SKM-1 (cell line): ENCODE measurements around the gene NINJ1.

Source experiments
- DNase-seq: peaks from one replicate; lab custom pipeline; 2025; ENCODE audit not compliant: unreplicated experiment; lab: John Stamatoyannopoulos, UW

The NINJ1 gene

DNA sequence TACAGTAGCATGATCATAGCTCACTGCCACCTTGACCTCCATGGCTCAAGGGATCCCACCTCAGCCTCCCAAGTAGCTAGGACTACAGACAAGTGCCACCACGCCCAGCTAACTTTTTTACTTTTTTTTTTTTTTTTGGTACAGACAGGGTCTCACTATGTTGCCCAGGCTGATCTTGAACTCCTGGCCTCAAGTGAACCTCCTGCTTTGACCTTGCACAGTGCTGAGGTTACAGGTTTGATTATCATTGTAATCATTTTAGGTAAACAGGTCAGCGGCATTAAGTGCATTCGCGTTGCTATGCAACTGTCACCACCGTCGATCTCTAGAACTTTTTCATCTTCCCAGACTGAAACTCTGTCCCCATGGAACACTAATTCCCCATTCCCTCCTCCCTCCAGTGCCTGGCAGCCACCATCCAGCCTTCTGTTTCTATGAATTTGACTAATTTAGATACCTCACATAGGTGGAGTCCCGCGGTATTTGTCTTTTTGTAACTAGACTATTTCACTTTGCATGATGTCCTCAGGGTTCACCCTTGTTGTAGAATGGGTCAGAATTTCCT, 43.9 kb downstream of the NINJ1 start:
- DNase-seq = no peak

DNA sequence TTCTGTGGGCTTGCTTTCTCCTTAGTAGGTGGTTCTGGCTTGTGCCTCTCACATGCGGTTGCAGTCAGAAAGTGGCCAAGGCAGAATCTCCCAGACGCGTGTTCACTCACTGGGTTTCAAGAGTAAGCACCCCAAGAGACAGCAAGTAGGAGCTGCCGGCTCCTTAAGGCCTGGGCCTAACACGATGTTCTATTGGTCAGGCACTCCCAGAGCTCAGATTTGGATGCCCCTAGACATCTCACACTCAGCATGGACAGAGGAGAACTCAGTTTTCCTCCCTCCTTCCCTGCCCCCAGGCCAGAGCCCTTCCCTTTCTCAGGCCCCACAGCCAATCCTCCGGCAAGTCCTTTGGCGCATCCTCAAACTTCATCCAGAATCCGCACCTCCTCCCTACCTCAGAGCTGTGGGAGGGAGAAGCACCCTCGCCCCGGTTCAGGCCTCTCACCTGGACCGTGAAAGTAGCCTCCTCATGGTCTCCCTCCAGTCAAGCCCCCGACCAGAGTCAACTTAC, 44.5 kb downstream of the NINJ1 start:
- no peak for DNase-seq

DNA sequence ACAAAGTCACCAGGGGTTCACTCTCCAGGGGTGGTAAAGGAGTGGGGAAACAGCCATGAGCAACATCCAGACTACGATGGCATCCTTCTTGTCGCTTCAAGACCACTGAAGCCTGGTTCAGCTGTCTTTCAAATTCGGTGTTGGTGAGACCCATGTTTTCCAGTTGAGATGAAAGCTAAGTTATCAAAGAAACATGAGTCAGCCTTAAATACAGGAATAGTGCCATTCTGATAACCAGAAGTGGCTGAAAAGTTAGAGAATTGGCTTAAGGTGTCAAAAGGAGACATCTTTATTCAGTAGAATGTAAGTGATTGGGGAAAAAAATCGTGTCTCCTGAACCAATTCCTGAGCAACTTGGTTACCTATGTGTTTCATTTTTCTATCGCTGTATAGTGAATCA, 45.0 kb downstream of the NINJ1 start:
- no peak for DNase-seq

DNA sequence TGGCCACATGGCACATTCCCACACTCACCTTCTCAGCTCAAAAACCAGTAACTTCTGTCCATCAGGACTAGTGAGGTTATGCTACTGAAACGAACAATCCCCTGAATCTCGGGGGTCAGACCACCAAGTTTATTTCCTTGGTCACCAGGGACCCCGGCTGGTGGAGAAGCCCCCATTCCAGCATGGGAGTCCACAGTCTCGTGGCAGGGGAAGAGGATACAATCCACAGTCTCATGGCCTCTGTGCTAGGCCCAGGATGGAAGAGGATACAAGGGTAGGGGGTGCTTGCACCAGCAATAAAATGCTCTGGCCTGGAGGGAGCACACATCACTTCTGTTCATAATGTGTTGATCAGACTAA, 45.4 kb downstream of the NINJ1 start:
- no peak for DNase-seq

DNA sequence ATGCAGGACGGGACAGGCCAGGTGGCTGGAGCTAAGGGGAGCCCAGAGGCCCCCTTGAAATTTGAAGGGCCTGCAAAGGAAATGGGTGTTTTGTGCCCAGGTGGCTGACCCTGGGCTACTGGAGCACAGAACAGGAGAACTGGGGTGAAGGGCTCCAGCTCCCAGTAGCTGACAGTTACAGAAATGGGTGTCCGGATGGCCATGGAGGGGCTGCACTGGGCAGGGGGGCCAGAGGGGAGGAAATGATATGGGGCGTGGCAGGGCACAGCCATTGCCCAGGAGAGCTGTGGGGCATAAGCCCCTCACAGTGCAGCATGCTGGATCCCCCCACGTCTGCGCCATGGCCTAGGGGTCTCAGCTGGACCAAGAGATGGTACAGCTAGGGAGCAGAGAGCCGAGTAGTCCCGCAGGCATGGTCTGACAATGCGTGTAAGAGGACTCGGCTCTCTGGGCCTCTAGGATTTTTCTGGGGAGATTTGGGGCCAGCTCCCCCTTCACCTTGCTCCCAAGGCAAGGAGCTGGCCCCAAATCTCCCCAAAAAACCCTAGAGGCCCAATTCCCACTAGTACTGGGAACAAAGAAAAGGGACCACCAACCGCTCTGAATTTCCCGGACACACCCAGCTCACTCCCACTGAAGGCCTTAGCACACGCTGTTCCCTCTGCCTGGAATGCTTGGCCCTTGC, 45.9 kb downstream of the NINJ1 start:
- DNase-seq = no peak

DNA sequence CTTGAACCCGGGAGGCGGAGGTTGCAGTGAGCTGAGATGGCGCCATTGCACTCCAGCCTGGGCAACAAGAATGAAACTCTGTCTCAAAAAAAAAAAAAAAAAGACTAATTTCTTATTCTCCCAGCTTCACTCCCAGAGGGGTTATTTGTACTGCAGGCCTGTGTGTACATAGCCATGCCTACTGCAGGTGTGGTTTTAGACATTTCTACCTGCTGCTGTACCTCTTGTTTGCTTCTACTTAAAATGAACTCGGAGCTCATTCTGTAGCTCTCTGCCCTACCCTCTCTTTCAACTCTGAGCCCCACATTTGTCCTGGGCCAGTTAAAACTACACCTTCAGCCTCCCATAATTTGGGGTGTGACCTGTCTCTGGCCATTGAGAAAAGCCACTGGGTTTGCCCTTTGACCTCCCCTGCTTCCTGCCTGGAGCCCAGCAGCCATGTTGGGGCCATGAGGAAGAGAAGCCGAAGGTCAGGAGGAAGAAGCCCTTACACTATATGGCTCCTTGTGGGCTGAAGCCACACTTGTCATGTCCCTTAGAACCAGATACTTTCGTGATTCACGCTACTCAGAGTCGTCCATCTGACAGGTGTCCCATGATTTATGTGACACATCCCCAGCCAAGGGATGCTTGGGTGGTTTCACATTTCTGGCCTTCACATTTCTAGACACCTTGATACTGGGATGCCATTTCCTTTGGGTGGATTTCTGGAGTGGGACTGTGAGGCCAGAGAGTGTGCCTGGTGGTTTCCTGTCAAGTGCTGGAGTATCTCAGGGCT, 47.4 kb downstream of the NINJ1 start:
- no peak for DNase-seq

DNA sequence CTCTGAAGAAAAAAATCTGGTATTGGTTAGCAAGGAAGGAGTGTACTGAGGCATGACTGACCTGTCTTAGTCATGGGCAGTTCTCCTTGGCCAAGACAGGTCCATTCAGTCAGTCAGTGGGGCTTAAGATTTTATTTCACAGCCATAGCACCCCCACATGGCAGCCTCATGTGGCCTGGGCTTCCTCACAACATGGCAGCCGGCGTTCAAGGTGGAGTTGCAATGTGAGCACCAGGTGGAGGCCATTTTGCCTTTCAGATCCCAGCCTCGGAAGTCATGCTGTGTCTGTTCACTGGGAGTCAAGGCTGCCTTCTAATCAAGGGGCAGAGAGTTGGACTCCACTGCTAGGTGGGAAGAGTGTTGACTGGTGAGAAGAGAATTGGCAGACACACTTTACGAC, 48.4 kb downstream of the NINJ1 start:
- DNase-seq = no peak

DNA sequence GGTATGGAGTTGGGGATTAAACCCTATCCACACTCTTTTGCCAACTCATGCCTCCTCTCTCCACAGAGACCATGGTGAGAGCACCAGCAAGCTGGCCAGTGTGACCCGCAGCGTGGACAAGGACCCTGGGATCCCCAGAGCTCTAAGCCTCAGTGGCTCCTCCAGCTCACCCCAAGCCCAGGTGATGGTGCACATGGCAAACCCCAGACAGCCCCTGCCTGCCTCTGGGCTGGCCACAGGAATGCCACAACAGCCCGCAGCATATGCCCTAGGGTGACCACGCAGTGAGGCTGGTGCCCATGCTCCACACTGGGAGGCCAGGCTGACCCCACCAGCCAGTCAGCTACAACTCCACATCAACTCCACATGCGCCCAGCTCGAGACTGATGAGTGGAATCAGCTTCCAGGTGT, 49.6 kb downstream of the NINJ1 start:
- no peak for DNase-seq

DNA sequence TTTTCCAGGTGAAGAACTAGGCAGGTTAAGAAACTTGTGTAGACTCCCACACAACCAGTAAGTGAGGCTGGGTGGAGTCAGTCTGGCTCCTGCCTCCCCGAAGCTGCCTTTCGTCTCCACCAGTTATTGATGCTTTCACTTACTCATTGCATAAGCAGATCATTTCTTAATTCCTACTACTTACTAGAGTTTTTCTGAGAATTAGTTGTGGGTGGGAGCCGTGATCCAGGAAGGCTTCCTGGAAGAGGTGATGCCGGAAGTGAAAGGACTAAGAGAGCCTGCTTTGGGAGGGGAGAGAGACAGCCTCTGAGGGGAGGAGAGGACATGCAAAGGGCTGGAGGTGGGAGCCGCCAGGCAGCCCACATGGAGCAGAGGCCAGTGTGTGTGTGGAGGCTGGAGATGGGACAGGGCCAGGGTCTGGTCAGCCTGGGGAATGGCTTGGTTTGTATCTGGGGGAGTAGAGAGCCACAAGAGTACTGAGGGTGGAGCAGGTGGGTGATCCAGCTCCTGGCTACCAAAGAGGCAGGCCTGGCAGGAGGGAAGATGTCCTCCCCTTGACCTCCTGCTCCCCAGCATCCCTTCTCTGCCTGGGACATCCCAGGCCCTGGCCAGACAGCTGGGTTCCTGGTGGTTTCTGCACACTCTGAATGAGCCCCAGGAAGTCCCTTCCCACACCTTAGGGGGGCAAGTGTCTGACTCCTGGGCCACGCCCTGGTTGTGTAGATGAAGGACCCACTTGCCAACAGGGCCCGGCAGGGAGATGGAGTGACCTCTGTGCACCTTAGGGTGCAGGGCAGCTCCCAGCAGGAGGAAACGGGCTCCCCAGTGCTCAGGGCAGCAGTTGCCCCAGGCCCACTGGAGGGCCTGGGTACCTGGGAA, 50.2 kb downstream of the NINJ1 start:
- DNase-seq = no peak

DNA sequence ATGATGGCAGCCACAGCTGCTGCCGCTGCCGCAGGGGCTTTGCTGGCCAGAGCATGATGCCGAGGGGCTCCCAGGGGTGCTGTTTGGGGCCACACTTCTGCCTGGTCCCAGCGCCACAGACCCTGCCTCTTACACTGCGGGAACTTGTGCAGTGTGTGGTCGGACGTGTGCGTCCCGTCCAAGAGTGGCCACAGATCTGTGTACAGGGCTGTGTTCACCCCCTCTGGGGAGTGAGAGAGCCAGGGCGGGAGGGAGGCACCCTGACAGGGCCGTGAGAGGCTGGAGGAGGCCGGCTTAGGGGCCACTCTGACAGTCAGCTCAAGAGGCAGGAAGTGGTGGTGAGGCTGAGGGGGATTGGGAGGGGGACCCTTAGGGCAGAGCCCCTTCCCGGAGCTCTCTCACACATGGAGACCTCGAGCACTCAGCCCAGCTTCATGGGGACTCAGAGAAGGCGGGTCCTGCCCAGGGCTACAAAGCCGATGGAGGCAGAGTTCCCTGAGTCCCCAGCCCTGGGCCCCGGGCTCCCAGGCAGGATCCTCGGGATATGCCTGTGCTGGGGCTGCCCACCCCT, 51.1 kb downstream of the NINJ1 start:
- no peak for DNase-seq

DNA sequence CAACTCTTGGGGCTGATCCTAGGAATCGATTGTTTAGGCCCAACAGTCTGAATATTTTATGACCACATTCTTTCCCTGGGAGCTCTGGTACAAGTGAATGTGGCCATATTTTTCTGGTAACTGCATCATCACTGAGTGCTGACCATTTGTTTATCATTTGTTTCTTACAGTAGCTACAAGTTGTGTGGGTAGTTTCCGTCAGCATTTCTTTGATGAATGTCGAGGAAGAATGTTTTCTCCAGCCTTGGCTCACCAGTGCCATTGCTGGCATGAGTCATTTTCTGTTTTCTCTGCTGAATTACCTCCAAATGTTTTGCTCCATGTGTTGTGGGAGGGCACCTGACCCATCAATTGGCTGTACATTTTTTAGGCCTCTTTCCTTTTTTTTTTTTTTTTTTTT, 52.1 kb downstream of the NINJ1 start:
- no peak for DNase-seq

DNA sequence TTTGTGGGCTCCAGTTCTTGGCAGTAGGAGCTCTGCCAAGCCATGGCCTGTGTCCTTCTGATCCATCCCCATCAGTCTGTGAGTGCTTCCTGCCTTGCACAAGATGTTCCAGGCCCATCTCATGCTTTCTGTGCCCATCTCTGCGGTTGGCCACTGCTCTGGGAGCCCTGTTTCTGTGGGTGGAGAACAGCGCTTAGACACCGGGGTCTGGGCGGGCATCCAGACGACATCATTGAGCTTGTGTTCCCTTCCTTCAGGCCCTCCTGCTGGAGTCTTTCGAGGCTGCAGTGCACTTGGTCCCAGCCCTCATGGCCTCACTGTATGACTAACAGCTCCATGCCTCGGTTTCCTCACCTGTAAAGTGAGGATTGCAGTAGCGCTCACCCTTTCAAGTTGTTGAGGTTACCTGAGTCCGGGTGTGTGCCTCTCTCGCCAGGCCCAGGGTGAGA, 52.9 kb downstream of the NINJ1 start:
- no peak for DNase-seq

DNA sequence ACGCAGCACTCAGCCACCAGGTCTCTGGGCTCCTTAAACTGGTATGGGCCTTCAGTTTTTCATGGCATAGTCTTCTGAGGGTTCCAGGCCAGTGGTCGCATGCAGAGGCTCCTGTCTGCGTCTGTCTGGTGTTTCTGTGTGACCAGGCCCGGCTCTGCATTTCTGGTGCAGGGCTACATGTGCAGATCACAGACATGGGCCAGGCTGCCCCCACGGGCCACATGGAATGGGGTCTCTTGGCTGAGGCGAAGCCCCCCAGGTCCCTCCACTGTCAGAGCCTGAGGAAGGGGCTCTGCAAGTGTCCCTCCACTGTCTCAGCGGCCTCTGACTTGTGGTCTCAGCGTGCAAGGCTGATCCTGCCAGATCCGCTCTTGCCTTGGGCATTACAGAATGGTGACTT, 53.6 kb downstream of the NINJ1 start:
- no peak for DNase-seq

DNA sequence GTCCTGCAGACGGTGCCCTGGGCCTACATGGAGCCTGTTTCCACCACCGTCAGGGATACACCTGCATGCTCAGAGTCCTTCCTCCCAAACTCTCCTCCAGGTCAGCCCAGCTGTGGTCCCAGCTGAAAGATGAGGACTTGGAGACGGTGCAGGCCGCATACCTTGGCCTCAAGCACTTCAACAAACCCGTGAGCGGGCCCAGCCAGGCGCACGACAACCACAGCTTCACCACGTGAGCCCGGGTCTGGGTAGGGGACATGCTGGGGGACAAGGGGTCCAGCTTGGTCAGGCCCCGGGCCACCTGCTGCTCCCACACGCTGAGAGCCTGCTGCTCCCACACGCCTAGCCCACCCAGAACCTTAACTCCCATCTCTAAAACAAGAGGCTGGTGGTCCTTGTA, 54.7 kb downstream of the NINJ1 start:
- DNase-seq = no peak

DNA sequence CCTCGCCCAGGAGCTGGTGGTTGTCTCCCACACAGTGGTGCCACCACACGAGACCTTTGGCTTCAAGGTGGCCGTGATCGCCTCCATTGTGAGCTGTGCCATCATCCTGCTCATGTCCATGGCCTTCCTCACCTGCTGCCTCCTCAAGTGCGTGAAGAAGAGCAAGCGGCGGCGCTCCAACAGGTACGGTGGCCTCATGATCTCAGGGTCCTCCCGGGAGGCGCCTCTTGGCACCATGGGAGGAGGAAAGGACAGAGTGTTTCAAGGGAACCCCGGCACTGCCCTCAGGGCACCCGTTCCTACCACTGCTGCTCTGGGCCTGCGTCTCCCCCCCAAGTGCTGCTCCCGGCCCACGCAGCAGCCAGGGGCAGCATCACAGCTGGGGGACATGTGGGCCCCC, 56.2 kb downstream of the NINJ1 start:
- DNase-seq = no peak

DNA sequence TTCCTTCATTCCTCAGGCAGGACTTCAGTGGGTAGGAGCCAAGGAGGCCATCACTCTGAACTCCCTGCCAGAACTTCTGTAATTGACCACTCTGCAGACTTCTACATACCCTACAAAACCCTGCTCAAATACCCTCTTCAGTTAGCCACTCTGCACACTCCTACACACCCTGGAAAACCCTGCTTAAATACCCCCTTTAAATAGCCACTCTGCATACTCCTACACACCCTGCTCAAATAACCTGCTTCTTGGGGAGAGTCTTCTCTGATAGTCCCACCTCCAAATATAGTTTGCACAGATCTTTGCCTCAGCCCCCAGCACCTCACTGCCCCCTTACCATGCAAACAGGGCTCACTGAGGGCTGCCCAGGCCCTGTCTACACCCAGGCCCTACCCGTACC, 56.7 kb downstream of the NINJ1 start:
- DNase-seq = no peak

DNA sequence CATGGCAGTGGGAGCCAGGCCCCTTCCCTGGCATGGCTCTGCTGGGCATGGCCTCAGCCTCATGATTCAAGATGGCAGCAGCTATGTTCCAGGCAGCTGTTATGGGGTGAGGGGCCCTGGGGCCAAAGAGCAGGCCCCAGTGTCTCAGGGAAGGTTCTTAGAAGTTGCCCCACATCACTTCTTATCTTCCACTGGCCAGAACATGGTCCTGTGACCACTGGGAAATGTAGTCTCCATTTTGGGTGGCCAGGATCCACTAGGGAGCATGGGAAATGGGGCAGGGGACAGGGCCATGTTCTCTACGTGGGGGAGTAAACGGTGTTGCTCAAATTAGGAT, 57.3 kb downstream of the NINJ1 start:
- DNase-seq = no peak

DNA sequence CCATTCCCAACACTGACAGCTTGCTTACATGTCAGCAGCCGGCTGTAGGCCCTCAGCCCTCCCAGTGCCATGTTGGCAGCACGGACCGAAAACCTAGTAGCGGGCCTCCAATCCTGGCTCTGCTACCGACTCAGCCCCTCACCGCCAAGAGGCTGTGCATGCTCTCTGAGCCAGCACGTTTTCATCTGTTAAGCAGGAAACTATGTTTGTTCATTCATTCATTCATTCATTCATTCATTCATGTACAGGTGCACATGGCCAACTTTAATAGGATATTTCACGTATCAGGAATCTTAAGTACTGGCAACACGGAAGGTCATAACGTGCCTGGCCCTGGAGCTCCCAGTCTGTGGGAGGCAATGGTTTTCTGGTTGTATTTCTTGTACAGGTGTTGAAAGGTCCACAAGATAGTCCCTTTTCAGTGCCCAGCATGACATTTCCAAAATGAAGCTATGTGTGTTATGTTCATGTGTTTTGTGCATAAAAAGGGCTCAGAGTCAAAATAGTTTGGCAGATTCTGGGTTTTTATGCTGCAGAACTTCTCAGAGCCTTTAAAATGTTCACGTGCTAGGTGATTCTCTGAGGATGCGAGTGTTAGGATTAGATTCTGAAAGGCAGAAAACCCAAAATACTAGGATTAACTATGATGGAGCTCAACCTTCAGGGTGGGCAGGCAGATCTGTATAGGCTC, 57.8 kb downstream of the NINJ1 start:
- no peak for DNase-seq

DNA sequence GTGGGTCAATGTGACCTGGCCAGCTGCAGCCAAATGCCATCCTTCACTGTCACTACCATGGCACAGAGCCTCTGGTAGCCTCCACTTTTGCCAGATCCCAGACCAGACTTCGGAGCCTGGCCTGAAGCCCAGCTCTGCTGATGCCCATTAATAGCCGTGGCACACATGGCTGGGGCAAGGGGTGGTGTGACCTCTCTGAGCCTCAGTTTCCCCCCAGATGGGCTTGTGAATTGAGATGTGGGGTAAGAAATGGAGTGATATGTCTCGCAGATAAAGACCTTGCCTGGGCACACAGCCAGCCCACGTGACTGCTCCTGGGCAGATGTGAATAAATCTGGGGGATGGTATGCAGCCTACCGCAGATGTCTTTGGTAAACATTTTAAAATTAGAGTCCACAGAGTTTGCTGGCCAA, 61.7 kb downstream of the NINJ1 start:
- no peak for DNase-seq
